ENCODE results near the gene MYNN. TPM values are rescaled to one million over a fixed set of nuclear protein-coding genes. Genes with fewer than 3 reads are reported as not detected.

Gene MYNN
- total RNA-seq, 2 experiments from 2014 or later, result 15.7 to 16.4 TPM

DNA sequence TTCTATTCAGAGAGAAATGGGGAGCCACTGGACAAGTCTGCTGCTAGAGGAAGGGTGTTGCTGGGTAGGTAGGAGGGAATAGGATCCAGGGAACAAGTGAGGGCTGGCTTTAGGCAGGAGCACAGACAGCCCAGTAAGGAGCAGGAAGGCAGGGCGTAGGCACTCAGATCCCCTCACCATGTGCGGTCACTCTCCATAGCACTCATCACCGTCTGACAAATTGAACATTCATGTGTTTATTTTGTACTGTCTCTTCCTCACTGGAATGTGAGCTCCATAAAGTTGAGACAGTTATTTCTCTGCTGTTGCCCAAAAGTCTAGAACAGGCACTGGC, 63.7 kb downstream of the MYNN start:
- Mint-ChIP-seq H3K27me3 (ENCODE audit: low read depth) (peaks cover 26% of the 10 kb centered on the region), H3K4me1 (ENCODE audit: low read depth) (no peaks in the 10 kb centered on the region), H3K36me3 (ENCODE audit: low read depth) (no peaks in the 10 kb centered on the region), H3K27ac (no peak overlapping the region), H3K9me3 (ENCODE audit: insufficient read depth) (no peaks in the 10 kb centered on the region), H3K4me3 (no peak overlapping the region)
- DNase-seq, result no peak
- CTCF ChIA-PET, result no interaction called here
- POLR2A ChIA-PET, result no interaction called here
- ATAC-seq, result no peak

- POLR2A ChIA-PET, result no interaction called here
- Mint-ChIP-seq H3K4me3 (no peak overlapping the region), H3K9me3 (ENCODE audit: insufficient read depth) (no peaks in the 10 kb centered on the region), H3K27ac (no peak overlapping the region), H3K27me3 (ENCODE audit: low read depth) (peaks cover 26% of the 10 kb centered on the region), H3K36me3 (ENCODE audit: low read depth) (no peaks in the 10 kb centered on the region), H3K4me1 (ENCODE audit: low read depth) (no peaks in the 10 kb centered on the region)
- no peak for DNase-seq
- CTCF ChIA-PET, result interaction anchor here (0.5 kb wide), 1 partner anchor 18 kb away, joined by 3 read pairs; no protein-coding TSS in a partner anchor
- no peak for ATAC-seq
These were observed 65.4 kb downstream of the MYNN start for GRCh38 chr3:169838511-169839030.

Other genes with a start within 250 kb of the MYNN start
- not detected for gene MECOM, start 109.7 kb upstream of the MYNN start, total RNA-seq
- gene TERC, start 8.3 kb upstream of the MYNN start, total RNA-seq, result 10 to 100 TPM in 1 of 2 experiments, 1 to 10 TPM in 1; 6.9 to 10.8 TPM
- gene ACTRT3, start 3.8 kb upstream of the MYNN start, total RNA-seq, result under 1 TPM; 0.65 to 0.66 TPM
- under 1 TPM; 0.13 to 0.16 TPM for gene LRRIQ4, start 39.5 kb downstream of the MYNN start, total RNA-seq
- 10 to 100 TPM; 12.0 to 15.0 TPM for gene LRRC34, start 39.5 kb downstream of the MYNN start, total RNA-seq
- gene LRRC31, start 96.5 kb downstream of the MYNN start, total RNA-seq, result not detected
- not detected for gene SAMD7, start 138.2 kb downstream of the MYNN start, total RNA-seq
- gene SEC62, start 193.4 kb downstream of the MYNN start, total RNA-seq, result 10 to 100 TPM; 46.5 to 49.9 TPM

All from activated CD8-positive, alpha-beta T cell treated with anti-CD3 and anti-CD28 coated beads, Interleukin-2, amount 10 ng/mL, durations not matched to agents 7 days and 5 days (primary cell).